ENCODE measurements around the gene POU2F1. TPM values are rescaled to one million over a fixed set of nuclear protein-coding genes. Genes with fewer than 3 reads are reported as not detected.

Gene POU2F1
- total and polyA plus RNA-seq, 2 donors (not counting 3 experiments of a cell fraction or from before 2014, with no cell fraction given) = 6.0 to 12.9 TPM

GRCh38 chr1:167263819-167264464, 43.3 kb downstream of the POU2F1 start:
- Histone ChIP-seq H3K4me3 (replicated peaks in 1 of 3; ENCODE audit: insufficient read depth in 1 of 3, low read depth in 1 of 3, low read length in 3 of 3) (no peak overlapping the region), H3K9me1 (replicated peaks; ENCODE audit: control insufficient read depth, extremely low read depth, insufficient read depth, low read length) (no peaks in the 10 kb centered on the region), H3K4me2 (ENCODE audit: insufficient read depth, low read length) (no peak overlapping the region), H3K4me1 (ENCODE audit: control insufficient read depth, extremely low read depth, insufficient read depth, low read length) (no peaks in the 10 kb centered on the region), H3K9ac (replicated peaks; ENCODE audit: extremely low read depth, insufficient read depth, low read length) (no peak overlapping the region), H3K79me2 (ENCODE audit: control insufficient read depth, insufficient read depth, low read length) (peaks cover 26% of the 10 kb centered on the region), H4K20me1 (replicated peaks; ENCODE audit: control insufficient read depth, extremely low read depth, insufficient read depth, low read length) (peaks cover 8% of the 10 kb centered on the region), H3K36me3 (ENCODE audit: control insufficient read depth in 2 of 2, extremely low read depth in 1 of 2, insufficient read depth in 2 of 2, low read length in 2 of 2) (no peaks in the 10 kb centered on the region), H3K9me3 (replicated peaks; ENCODE audit: control insufficient read depth, insufficient read depth, low read length) (no peaks in the 10 kb centered on the region), H3K27me3 (ENCODE audit: control insufficient read depth in 2 of 2, insufficient read depth in 2 of 2, low read length in 2 of 2) (no peaks in the 10 kb centered on the region), H3K27ac (ENCODE audit: insufficient read depth, low read depth, low read length) (no peak overlapping the region), H2AFZ (ENCODE audit: low read depth, low read length) (no peak overlapping the region)
- no peak for FAIRE-seq
- DNase-seq (ENCODE audit: low read depth, low spot score) = no peak
- CTCF ChIA-PET = interaction anchor here (1.1 to 1.6 kb wide), 4 partner anchors 10 to 180 kb away, joined by 3 to 4 read pairs (median 3); no protein-coding TSS in a partner anchor
- dilution Hi-C loops (cut with MboI; ENCODE audit: extremely low pct_ligation_motif_present, low sequenced_read_pairs) (no loop called here), intact Hi-C loops (cut with micrococcal nuclease) (no loop called here)
- no peak for TF ChIP-seq MAX (IDR thresholded peaks at IDR 0.05; ENCODE audit: insufficient read depth, insufficient read length)
- no peak for TF ChIP-seq FOS (IDR thresholded peaks at IDR 0.05; ENCODE audit: borderline replicate concordance, insufficient read depth, low read length)
- TF ChIP-seq MYC (IDR thresholded peaks at IDR 0.05; ENCODE audit: low read depth, low read length) = no peak
- TF ChIP-seq EZH2 (IDR thresholded peaks at IDR 0.05; ENCODE audit: borderline replicate concordance, low read depth, low read length, severe bottlenecking) = no peak
- no peak for TF ChIP-seq POLR2AphosphoS5 (IDR thresholded peaks at IDR 0.05; ENCODE audit: insufficient read depth, low read depth, low read length)
- TF ChIP-seq JUN (IDR thresholded peaks at IDR 0.05; ENCODE audit: borderline replicate concordance, insufficient read depth, insufficient read length, low read depth) = no peak
- no peak for TF ChIP-seq GATA2 (IDR thresholded peaks at IDR 0.05; ENCODE audit: insufficient read depth, insufficient read length, low read depth, low read length)
- no peak for TF ChIP-seq POLR2A (IDR thresholded peaks at IDR 0.05; ENCODE audit: low read depth, low read length)
- TF ChIP-seq, protein P1, sequence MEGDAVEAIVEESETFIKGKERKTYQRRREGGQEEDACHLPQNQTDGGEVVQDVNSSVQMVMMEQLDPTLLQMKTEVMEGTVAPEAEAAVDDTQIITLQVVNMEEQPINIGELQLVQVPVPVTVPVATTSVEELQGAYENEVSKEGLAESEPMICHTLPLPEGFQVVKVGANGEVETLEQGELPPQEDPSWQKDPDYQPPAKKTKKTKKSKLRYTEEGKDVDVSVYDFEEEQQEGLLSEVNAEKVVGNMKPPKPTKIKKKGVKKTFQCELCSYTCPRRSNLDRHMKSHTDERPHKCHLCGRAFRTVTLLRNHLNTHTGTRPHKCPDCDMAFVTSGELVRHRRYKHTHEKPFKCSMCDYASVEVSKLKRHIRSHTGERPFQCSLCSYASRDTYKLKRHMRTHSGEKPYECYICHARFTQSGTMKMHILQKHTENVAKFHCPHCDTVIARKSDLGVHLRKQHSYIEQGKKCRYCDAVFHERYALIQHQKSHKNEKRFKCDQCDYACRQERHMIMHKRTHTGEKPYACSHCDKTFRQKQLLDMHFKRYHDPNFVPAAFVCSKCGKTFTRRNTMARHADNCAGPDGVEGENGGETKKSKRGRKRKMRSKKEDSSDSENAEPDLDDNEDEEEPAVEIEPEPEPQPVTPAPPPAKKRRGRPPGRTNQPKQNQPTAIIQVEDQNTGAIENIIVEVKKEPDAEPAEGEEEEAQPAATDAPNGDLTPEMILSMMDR (IDR thresholded peaks at IDR 0.05; ENCODE audit: extremely low read depth in 1 of 2, insufficient read depth in 1 of 2, low read depth in 1 of 2, low read length in 2 of 2) = no peak
- POLR2A ChIA-PET = no interaction called here
- BruUV-seq (replicated peaks) = no TSS peak
